OCI-LY7 (cell line): ENCODE measurements around the gene RIMKLB. TPM values are rescaled to one million over a fixed set of nuclear protein-coding genes. Genes with fewer than 3 reads are reported as not detected.
"Not testable (repeated sequence)": the region's sequence is repeated elsewhere in the genome, so short reads cannot be mapped to it uniquely, and the experiment has no call there.

ENCODE experiments used
- BruUV-seq: library from RNA; stranded (reverse); fragments of 400-500 nt; replicated peaks from 2 replicates; lab custom pipeline; 2021; lab: Mats Ljungman, UMichigan
- CTCF ChIA-PET: fragments of 300-600 bp; sonication (Branson Sonifier 250); formaldehyde crosslinking; loops from one replicate; lab custom pipeline; 2022; ENCODE audit warnings: antibody characterized with exemption; ENCODE audit not compliant: unreplicated experiment; lab: Charles Lee
- POLR2A ChIA-PET: fragments of 300-600 bp; sonication (Branson Sonifier 250); formaldehyde crosslinking; loops from one replicate; lab custom pipeline; 2022; ENCODE audit warnings: antibody characterized with exemption; lab: Charles Lee
- DNase-seq: peaks from one replicate; pipeline ENCODE4 v3.0.0-alpha.2; 2015; ENCODE audit warnings: low spot score
- H2AFZ ChIP-seq: fragments of 200-600 bp; sonication (generic), shearing (Covaris generic); 2 replicates; pipeline ENCODE4 v1.6.1; 2014; ENCODE audit warnings: mild to moderate bottlenecking, antibody characterized with exemption, low read length, moderate library complexity
- H3K27ac ChIP-seq: fragments of 200-600 bp; sonication (generic); 2 replicates; pipeline ENCODE4 v1.5.1; 2014; ENCODE audit warnings: mixed run types, low read depth, mild to moderate bottlenecking, moderate library complexity, low read length, inconsistent platforms; ENCODE audit not compliant: poor library complexity, severe bottlenecking
- H3K36me3 ChIP-seq: fragments of 200-600 bp; sonication (generic); 2 replicates; pipeline ENCODE4 v1.6.1; 2014; ENCODE audit warnings: mild to moderate bottlenecking, antibody characterized with exemption, low read length, moderate library complexity, mixed read lengths; ENCODE audit not compliant: insufficient read depth
- H3K4me1 ChIP-seq: fragments of 200-600 bp; sonication (generic); 2 replicates; pipeline ENCODE4 v1.5.1; 2014; ENCODE audit warnings: mild to moderate bottlenecking, low read length; ENCODE audit not compliant: insufficient read depth, poor library complexity, severe bottlenecking
- H3K4me2 ChIP-seq: fragments of 200-600 bp; sonication (generic); 2 replicates; pipeline ENCODE4 v1.6.1; 2014; ENCODE audit warnings: mild to moderate bottlenecking, low read length
- H3K4me3 ChIP-seq: fragments of 200-600 bp; sonication (generic); 2 replicates; pipeline ENCODE4 v1.5.1; 2014; ENCODE audit warnings: mild to moderate bottlenecking, low read depth, low read length; ENCODE audit not compliant: poor library complexity, severe bottlenecking
- H3K79me2 ChIP-seq: fragments of 200-600 bp; sonication (generic); 2 replicates; pipeline ENCODE4 v1.6.1; 2016; ENCODE audit warnings: low read depth, mild to moderate bottlenecking, low read length, moderate library complexity, mixed read lengths; ENCODE audit not compliant: insufficient read depth
- H3K9me2 ChIP-seq: fragments of 200-600 bp; sonication (generic); 2 replicates; pipeline ENCODE4 v1.6.1; 2016; ENCODE audit warnings: mild to moderate bottlenecking, low read length, mixed read lengths; ENCODE audit not compliant: insufficient read depth
- H3K9me3 ChIP-seq: fragments of 200-600 bp; sonication (generic); 2 replicates; pipeline ENCODE4 v1.6.1; 2014; ENCODE audit warnings: mild to moderate bottlenecking, mixed run types, low read length, mixed read lengths
- H4K20me1 ChIP-seq: fragments of 200-600 bp; sonication (generic); 2 replicates; pipeline ENCODE4 v1.6.1; 2014; ENCODE audit warnings: mild to moderate bottlenecking, antibody characterized with exemption, low read length, moderate library complexity, mixed read lengths; ENCODE audit not compliant: insufficient read depth
- CTCF ChIP-seq: fragments of 200-600 bp; sonication (generic); conservative IDR thresholded peaks from 2 replicates; pipeline ENCODE4 v1.5.1; 2014; ENCODE audit warnings: mild to moderate bottlenecking, antibody characterized with exemption, low read length, moderate library complexity, mixed read lengths
- EZH2phosphoT487 ChIP-seq: fragments of 200-600 bp; sonication (generic); IDR thresholded peaks from 2 replicates; pipeline ENCODE4 v1.6.1; 2018; ENCODE audit warnings: low read depth, borderline replicate concordance, mild to moderate bottlenecking, mixed run types, antibody characterized with exemption, low read length, moderate library complexity, mixed read lengths
- intact Hi-C: fragments of 100-400 bp; cut with micrococcal nuclease; formaldehyde crosslinking; loops from one replicate; pipeline ENCODE4 v1.10.0; 2022; ENCODE audit not compliant: unreplicated experiment
- total RNA-seq, 2 experiments: library from RNA; depleted of rRNA in 1 of 2; stranded (reverse); fragments of >200 nt in 1 of 2; shearing (Covaris generic) in 1 of 2; gene quantifications; 2 replicates each; pipeline ENCODE4 v1.2.3, GENCODE V29; 2014 to 2022

The RIMKLB gene
- total RNA-seq, 2 experiments from 2014 or later, result 84.6 to 109 TPM

DNA sequence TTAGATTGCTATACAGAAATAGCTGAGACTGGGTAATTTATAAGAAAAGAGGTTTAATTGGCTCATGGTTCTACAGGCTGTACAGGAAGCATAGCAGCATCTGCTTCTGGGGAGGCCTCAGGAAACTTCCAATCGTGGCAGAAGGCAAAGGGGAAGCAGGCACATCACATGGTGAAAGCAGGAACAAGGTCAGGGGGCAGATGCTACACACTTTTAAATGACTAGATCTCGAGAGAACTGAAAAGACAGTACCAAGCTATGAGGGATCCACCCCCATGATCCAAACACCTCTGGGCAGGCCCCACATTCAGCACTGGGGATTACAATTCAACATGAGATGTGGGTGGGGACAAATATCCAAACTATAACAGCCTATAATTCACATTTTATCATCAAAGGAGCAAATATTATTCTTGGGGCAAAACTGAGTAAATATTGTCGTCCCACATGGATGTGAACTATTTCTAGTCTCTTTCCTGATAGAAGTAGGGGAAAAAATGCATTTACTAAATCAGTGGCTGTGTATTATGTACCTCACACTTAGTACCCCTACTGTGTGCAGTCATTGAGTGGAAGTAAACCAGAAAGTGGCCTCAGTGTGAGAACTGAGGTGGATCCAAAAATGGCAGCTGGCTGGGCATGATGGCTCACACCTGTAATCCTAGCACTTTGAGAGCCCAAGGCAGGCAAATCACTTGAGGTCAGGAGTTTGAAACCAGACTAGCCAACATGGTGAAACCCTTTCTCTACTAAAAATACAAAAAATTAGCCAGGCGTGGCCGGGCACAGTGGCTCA, 99.2 kb downstream of the RIMKLB start:
- Histone ChIP-seq H3K9me3 (no peaks in the 10 kb centered on the region), H4K20me1 (no peaks in the 10 kb centered on the region), H3K36me3 (peaks cover 17% of the 10 kb centered on the region), H3K27ac (no peak overlapping the region), H2AFZ (no peak overlapping the region), H3K4me1 (no peaks in the 10 kb centered on the region), H3K9me2 (no peaks in the 10 kb centered on the region), H3K4me3 (no peak overlapping the region), H3K79me2 (no peaks in the 10 kb centered on the region), H3K4me2 (no peak overlapping the region)
- no TSS peak for BruUV-seq
- intact Hi-C loops, result no loop called here
- POLR2A ChIA-PET, result interaction anchor here (0.6 to 0.7 kb wide), 3 partner anchors 52 to 93 kb away, joined by 3 to 4 read pairs (median 3); no protein-coding TSS in a partner anchor
- CTCF ChIA-PET, result no interaction called here
- no peak for DNase-seq
- no peak for TF ChIP-seq CTCF
- TF ChIP-seq EZH2phosphoT487, result no peak

GRCh38 chr12:8801213-8801612, 103.4 kb downstream of the RIMKLB start:
- BruUV-seq, H3K9me3 ChIP-seq, DNase-seq, H3K4me2 ChIP-seq, H3K27ac ChIP-seq, H3K4me3 ChIP-seq, H3K4me1 ChIP-seq, H4K20me1 ChIP-seq, H2AFZ ChIP-seq, intact Hi-C loops, CTCF ChIA-PET, H3K36me3 ChIP-seq, POLR2A ChIA-PET, H3K79me2 ChIP-seq, H3K9me2 ChIP-seq: not testable (repeated sequence)

DNA sequence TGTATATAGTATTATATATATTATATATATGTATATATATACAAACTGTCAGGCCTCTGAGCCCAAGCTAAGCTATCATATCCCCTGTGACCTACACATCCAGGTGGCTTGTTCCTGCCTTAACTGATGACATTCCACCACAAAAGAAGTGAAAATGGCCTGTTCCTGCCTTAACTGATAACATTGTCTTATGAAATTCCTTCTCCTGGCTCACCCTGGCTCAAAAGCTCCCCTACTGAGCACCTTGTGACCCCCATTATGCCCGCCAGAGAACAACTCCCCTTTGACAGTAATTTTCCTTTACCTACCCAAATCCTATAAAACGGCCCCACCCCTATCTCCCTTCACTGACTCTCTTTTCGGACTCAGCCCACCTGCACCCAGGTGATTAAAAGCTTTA, 107.0 kb downstream of the RIMKLB start:
- H3K4me1 ChIP-seq, BruUV-seq, H3K9me2 ChIP-seq, H3K4me2 ChIP-seq, H3K27ac ChIP-seq, H4K20me1 ChIP-seq, H3K9me3 ChIP-seq, intact Hi-C loops, H2AFZ ChIP-seq, H3K79me2 ChIP-seq, H3K36me3 ChIP-seq, CTCF ChIA-PET, DNase-seq, H3K4me3 ChIP-seq: not testable (repeated sequence)
- POLR2A ChIA-PET, result interaction anchor here (0.6 kb wide), 1 partner anchor 192 kb away, joined by 5 read pairs; the partner anchor contains the start of gene AICDA

DNA sequence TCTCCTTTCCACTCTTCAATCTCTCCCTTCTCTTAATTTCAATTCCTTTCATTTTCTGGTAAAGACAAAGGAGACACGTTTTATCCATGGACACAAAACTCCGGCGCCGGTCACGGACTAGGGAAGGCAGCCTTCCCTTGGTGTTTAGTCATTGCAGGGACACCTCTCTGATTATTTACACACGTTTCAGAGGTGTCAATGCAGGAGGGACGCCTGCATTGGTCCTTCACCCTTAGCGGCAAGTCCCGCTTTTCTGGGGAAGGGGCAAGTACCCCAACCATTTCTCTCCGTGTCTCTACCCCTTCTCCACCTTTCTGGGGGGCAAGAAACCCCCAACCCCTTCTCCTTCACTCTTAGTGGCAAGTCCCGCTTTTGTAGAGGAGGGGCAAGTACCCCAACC, 107.7 kb downstream of the RIMKLB start:
- H3K4me1 ChIP-seq, H3K4me2 ChIP-seq, intact Hi-C loops, H3K9me3 ChIP-seq, H3K9me2 ChIP-seq, H3K27ac ChIP-seq, H2AFZ ChIP-seq, H4K20me1 ChIP-seq, H3K4me3 ChIP-seq, H3K36me3 ChIP-seq, H3K79me2 ChIP-seq, DNase-seq, BruUV-seq, CTCF ChIA-PET: not testable (repeated sequence)
- POLR2A ChIA-PET, result interaction anchor here (0.6 kb wide), 1 partner anchor 193 kb away, joined by 5 read pairs; the partner anchor contains the start of gene AICDA

DNA sequence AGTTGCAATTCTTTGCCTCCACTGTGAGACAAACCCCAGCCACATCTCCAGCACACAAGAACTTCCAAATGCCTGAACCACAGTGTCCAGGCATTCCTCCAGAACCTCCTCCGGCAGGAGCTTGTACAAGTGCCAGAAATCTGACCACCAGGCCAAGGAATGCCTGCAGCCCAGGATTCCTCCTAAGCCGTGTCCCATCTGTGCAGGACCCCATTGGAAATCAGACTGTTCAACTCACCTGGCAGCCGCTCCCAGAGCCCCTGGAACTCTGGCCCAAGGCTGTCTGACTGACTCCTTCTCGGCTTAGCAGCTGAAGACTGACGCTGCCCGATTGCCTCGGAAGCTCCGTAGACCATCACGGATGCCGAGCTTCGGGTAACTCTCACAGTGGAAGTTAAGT, 109.3 kb downstream of the RIMKLB start:
- H3K9me2 ChIP-seq, H2AFZ ChIP-seq, BruUV-seq, H3K9me3 ChIP-seq, DNase-seq, H3K79me2 ChIP-seq, intact Hi-C loops, H3K4me2 ChIP-seq, POLR2A ChIA-PET, H3K27ac ChIP-seq, CTCF ChIA-PET, H4K20me1 ChIP-seq, H3K36me3 ChIP-seq, H3K4me1 ChIP-seq, H3K4me3 ChIP-seq: not testable (repeated sequence)
